Loucy (cell line): Measurements from ENCODE around the gene MRPL49.

Experiments used
- EZH2phosphoT487 ChIP-seq: fragments of 200-600 bp; IDR thresholded peaks from 2 replicates; pipeline ENCODE4 v1.6.1; 2018; ENCODE audit warnings: antibody characterized with exemption, mild to moderate bottlenecking, moderate library complexity, borderline replicate concordance
- TF ChIP-seq, protein P1 (sequence below): fragments of 200-600 bp; sonication (generic); conservative IDR thresholded peaks from 2 replicates; pipeline ENCODE4 v1.5.1; 2014; ENCODE audit warnings: mild to moderate bottlenecking, antibody characterized with exemption, low read length

DNA sequence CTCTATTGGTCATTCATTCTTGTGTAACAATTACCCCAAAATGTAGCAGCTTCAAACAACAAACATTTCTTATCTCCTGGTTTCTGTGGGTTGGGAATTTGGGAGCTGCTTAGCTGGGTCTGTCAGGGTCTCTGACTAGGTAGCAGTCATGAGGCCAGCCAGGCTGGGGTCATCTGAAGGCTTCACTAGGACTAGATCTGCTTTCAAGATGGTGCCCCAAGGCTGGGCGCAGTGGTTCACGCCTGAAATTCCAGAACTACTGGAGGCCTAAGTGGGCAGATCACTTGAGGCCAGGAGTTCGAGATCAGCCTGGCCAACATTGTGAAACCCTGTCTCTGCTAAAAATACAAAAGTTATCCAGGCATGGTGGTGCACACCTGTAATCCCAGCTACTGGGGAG is 34.8 kb downstream of the MRPL49 start:
- TF ChIP-seq, protein P1, sequence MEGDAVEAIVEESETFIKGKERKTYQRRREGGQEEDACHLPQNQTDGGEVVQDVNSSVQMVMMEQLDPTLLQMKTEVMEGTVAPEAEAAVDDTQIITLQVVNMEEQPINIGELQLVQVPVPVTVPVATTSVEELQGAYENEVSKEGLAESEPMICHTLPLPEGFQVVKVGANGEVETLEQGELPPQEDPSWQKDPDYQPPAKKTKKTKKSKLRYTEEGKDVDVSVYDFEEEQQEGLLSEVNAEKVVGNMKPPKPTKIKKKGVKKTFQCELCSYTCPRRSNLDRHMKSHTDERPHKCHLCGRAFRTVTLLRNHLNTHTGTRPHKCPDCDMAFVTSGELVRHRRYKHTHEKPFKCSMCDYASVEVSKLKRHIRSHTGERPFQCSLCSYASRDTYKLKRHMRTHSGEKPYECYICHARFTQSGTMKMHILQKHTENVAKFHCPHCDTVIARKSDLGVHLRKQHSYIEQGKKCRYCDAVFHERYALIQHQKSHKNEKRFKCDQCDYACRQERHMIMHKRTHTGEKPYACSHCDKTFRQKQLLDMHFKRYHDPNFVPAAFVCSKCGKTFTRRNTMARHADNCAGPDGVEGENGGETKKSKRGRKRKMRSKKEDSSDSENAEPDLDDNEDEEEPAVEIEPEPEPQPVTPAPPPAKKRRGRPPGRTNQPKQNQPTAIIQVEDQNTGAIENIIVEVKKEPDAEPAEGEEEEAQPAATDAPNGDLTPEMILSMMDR: no peak
- TF ChIP-seq EZH2phosphoT487: no peak
